ENCODE data around the gene KATNBL1.

KATNBL1 gene, protein sequence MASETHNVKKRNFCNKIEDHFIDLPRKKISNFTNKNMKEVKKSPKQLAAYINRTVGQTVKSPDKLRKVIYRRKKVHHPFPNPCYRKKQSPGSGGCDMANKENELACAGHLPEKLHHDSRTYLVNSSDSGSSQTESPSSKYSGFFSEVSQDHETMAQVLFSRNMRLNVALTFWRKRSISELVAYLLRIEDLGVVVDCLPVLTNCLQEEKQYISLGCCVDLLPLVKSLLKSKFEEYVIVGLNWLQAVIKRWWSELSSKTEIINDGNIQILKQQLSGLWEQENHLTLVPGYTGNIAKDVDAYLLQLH

GRCh38 chr15:34209421-34210282 is at the start of gene KATNBL1:
KATNBL1 (minus strand) TSS chr15:34210096; CDS start chr15:34163676, 46,420 bp downstream.
- peak; percentile 93 for DNase-seq (ENCODE audit: low spot score)

GRCh38 chr15:34259566-34259965 is 49.7 kb upstream of the KATNBL1 start:
- DNase-seq (ENCODE audit: low spot score): no peak

DNA sequence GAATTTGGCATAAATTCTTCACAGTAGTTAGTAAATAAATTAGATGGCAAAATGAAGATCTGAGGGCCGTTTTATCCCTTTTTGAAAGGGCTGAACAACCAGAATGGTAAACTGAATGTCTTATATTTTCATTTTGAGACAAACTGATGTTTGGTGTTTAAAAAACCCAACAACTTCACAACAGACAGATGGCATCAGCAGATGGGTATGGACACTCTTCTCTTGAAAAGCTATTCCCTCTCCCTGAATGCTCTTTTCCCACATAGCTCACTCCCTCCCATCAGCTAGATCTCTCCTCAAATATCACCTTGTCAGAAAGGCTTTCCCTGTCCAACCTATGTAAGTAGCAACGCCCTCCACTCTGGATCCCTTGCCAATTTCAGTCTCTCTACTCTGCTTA is 48.3 kb upstream of the KATNBL1 start:
- DNase-seq (ENCODE audit: low spot score): no peak

- no peak for DNase-seq (ENCODE audit: low spot score)
Observed at GRCh38 chr15:34252545-34252944, 42.6 kb upstream of the KATNBL1 start.

DNA sequence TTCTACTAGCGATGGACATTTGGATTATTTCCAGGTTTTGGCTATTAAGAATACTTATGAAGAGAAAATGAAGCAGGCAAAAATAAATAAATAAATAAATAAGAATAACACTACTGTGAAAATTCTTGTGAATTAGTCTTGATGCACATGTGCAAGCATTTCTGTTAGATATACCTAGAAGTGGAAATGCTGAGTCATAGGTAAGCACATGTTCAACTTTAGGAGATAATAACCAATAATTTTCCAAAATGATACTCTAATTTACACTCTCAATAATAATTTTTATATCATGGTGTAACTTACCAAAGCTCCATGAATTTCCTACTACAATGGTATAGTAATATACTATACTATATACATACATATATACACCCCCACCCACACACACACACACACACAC is 38.3 kb upstream of the KATNBL1 start:
- DNase-seq (ENCODE audit: low spot score): no peak

DNA sequence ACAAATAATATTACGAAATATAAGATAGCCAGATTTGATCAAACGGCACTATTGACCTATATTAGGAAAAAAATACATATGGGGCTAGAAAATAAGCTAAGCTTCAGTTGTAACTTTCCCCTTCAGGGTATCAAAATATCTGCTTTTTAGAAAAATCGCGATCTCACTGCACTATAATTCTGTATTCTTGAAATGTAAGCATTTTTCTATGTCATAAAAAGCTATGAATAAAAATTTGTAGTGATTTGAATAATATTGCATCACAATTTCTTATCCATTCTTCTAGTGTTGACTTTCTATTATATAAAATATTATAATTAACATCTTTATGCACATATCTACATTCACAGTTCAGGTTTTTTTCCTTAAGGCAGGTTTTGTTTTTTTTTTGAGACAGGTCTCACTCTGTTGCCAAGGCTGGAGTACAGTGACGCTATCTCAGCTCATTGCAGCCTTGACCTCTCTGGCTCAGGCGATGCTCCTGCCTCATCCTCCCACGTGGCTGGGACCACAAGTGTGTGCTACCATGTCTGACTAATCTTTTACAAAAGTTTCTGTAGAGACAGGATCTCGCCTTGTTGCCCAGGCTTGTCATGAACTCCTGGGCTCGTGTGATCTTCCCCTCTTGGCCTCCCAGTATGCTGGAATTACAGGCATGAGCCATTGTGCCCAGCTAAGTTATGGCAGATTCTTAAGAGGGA is 36.5 kb upstream of the KATNBL1 start:
- no peak for DNase-seq (ENCODE audit: low spot score)

DNA sequence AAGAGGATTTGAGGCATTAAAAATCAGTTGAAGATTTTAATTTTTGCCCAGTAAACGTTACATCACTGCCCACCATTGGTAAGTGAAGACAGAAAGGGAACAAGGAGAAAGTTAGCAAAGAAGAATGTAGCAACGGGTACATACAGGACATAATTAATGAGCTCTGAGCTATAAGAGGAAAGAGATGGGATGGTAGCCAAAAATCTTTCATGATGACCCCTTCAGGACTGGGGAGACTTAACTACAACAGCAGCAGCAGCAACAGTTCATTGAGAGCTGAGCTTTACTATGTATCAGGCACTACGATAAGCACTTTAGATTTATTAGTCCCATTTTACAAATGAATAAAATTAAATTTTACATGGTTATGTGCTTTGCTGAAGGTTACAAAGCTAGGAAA is 33.3 kb upstream of the KATNBL1 start:
- DNase-seq (ENCODE audit: low spot score): no peak

- DNase-seq (ENCODE audit: low spot score): no peak
Observed at GRCh38 chr15:34242331-34242710, 32.4 kb upstream of the KATNBL1 start.

- DNase-seq (ENCODE audit: low spot score): peak; percentile 20
Observed at GRCh38 chr15:34241376-34242330, 31.8 kb upstream of the KATNBL1 start.

- no peak for DNase-seq (ENCODE audit: low spot score)
Observed at GRCh38 chr15:34240537-34240936, 30.6 kb upstream of the KATNBL1 start.

- peak; percentile 94 for DNase-seq (ENCODE audit: low spot score)
Observed at GRCh38 chr15:34239151-34239808, 29.4 kb upstream of the KATNBL1 start.

- DNase-seq (ENCODE audit: low spot score): no peak
Observed at GRCh38 chr15:34233614-34234013, 23.7 kb upstream of the KATNBL1 start.

GRCh38 chr15:34223904-34224596 is 14.2 kb upstream of the KATNBL1 start:
- no peak for DNase-seq (ENCODE audit: low spot score)

- peak; percentile 73 for DNase-seq (ENCODE audit: low spot score)
Observed at GRCh38 chr15:34217587-34218225, 7.8 kb upstream of the KATNBL1 start.

DNA sequence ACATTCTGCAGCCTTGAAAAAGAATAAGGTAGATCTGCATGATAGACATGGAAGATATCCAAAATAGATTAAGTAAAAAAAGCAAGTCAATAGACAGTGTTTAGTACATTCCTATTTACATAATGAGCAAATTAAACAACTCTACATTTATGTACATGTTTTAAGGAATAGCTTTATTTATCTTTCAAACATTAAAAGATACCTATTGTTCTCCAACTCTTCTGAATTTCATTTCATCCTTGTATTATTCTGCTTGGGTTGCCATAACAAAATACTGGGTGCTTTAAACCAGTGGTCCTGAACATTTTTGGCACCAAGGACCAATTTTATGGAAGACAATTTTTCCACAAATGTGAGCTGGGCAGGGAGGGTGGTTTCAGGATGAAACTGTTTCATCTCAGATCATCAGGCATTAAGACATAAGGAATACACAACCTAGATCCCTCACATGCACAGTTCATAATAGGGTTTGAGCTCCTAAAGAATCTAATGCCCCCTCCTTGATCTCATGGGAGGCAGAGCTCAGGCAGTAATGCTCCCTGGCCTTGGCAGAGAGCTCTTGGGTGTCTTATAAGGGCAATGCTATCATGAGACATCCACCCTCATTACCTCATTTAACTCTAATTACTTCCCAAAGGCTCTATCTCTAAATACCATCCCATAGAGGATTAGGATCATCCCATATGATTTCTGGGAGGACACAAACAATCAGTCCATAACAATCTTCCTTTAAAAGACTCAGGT is 6.8 kb upstream of the KATNBL1 start:
- DNase-seq (ENCODE audit: low spot score): no peak

- no peak for DNase-seq (ENCODE audit: low spot score)
Observed at GRCh38 chr15:34214135-34214534, 4.2 kb upstream of the KATNBL1 start.

- DNase-seq (ENCODE audit: low spot score): no peak
Observed at GRCh38 chr15:34213690-34214089, 3.8 kb upstream of the KATNBL1 start.

DNA sequence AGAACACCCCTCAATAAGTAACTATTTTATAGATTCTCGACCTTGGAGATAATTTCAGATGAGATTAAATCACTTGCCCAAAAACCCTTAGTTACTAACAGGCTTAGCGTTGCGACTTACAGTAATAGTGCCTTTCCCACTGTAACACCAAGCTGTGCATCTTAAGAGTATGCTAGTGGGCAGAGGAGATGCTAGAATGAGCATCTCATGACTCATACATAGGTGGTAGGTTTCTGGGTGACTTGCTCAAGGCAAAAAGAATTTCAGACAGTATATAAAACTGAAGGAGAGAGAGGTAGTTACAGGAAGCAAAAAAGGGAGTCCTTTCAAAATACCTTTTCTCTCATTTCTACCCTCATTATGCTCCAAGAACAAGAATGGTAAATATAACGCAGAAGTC is 3.9 kb downstream of the KATNBL1 start:
- peak; percentile 22 for DNase-seq (ENCODE audit: low spot score)

DNA sequence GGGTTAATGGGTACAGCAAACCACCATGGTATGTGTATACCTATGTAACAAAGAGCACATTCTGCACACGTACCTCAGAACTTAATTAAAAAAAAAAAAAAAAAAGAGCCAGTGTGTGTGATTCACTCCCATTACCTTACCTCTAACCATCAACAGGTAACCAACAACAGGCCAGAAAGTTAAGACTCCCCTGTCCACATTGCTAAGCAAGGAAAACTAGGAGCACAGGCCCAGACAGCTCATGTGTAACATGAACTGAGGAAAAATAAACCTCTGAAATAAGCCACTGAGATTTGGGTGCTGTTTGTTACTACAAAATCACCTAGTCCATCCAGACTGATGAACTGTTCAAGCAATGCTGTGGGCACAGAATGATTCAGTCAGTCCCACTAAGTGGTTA is 6.0 kb downstream of the KATNBL1 start:
- no peak for DNase-seq (ENCODE audit: low spot score)
